Measurements from ENCODE around the gene DENND1A. TPM values are rescaled to one million over a fixed set of nuclear protein-coding genes. Genes with fewer than 3 reads are reported as not detected.

Gene DENND1A
- total and polyA plus RNA-seq, 2 of the 13 experiments (the other 11 are each of a cell fraction or from before 2014, with no cell fraction given) = 14.8 to 30.1 TPM

DNA sequence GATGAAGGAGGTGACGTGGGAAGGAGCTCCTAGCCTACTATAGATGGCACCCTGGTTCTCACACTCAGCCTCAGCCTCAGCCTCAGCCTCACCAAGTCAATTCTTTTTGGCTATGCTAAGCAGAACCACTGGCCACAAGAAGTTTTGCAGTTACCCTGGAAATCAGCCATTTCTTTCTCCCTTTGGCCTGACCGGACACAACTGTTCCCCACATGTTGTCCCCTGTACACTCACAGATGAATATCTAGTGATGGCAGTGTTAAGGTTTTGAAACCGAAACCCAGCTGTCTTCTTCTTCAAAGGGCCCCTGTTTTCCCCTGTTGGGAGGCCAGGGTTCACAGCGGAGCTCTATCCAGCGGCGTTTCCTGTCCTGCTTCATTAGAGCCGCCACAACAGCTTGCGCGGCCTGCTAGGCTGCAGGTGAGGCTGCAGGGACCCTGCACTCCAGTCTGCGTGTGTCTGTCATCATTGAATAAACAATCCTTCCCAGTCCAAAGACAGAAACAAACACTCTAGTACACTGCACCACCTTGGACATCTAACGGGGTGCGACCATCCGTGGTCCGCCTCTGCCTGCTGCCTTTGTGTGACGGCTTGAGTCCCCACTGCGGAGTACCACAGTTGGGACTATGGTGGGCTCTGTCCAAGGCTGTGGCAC, 250.5 kb downstream of the DENND1A start (continued):
- TF ChIP-seq, protein P1, sequence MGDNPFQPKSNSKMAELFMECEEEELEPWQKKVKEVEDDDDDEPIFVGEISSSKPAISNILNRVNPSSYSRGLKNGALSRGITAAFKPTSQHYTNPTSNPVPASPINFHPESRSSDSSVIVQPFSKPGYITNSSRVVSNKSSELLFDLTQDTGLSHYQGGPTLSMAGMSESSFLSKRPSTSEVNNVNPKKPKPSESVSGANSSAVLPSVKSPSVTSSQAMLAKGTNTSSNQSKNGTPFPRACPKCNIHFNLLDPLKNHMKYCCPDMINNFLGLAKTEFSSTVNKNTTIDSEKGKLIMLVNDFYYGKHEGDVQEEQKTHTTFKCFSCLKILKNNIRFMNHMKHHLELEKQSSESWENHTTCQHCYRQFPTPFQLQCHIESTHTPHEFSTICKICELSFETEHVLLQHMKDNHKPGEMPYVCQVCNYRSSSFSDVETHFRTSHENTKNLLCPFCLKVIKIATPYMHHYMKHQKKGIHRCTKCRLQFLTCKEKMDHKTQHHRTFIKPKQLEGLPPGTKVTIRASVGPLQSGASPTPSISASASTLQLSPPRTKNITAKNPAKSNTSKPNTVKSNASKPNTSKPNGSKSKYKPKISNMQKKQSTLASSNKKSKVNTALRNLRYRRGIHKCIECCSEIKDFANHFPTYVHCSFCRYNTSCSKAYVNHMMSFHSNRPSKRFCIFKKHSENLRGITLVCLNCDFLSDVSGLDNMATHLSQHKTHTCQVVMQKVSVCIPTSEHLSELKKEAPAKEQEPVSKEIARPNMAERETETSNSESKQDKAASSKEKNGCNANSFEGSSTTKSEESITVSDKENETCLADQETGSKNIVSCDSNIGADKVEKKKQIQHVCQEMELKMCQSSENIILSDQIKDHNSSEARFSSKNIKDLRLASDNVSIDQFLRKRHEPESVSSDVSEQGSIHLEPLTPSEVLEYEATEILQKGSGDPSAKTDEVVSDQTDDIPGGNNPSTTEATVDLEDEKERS (CRISPR knock-in tag; IDR thresholded peaks at IDR 0.05) = no peak
- TF ChIP-seq ONECUT2 (CRISPR knock-in tag; IDR thresholded peaks at IDR 0.05) (no peak), ZNF619 (CRISPR knock-in tag; IDR thresholded peaks at IDR 0.05) (no peak), PAWR (CRISPR knock-in tag; IDR thresholded peaks at IDR 0.05; ENCODE audit: borderline replicate concordance) (no peak), ZBTB7A (CRISPR knock-in tag; IDR thresholded peaks at IDR 0.05) (no peak), HDAC2 (CRISPR knock-in tag; IDR thresholded peaks at IDR 0.05) (peak; percentile 82), HMGXB3 (CRISPR knock-in tag; IDR thresholded peaks at IDR 0.05; ENCODE audit: borderline replicate concordance) (no peak), ZNF367 (CRISPR knock-in tag; IDR thresholded peaks at IDR 0.05; ENCODE audit: borderline replicate concordance) (no peak), MTF2 (CRISPR knock-in tag; IDR thresholded peaks at IDR 0.05; ENCODE audit: borderline replicate concordance) (no peak), RAD51 (IDR thresholded peaks at IDR 0.05; ENCODE audit: borderline replicate concordance) (no peak), ZNF569 (CRISPR knock-in tag; IDR thresholded peaks at IDR 0.05; ENCODE audit: borderline replicate concordance) (no peak), ATRX (CRISPR knock-in tag; IDR thresholded peaks at IDR 0.05; ENCODE audit: borderline replicate concordance) (no peak), GPN1 (CRISPR knock-in tag; IDR thresholded peaks at IDR 0.05; ENCODE audit: borderline replicate concordance) (no peak), ADNP (CRISPR knock-in tag; IDR thresholded peaks at IDR 0.05) (no peak), ZNF281 (CRISPR knock-in tag; IDR thresholded peaks at IDR 0.05; ENCODE audit: borderline replicate concordance) (no peak)
- TF ChIP-seq, protein P2, sequence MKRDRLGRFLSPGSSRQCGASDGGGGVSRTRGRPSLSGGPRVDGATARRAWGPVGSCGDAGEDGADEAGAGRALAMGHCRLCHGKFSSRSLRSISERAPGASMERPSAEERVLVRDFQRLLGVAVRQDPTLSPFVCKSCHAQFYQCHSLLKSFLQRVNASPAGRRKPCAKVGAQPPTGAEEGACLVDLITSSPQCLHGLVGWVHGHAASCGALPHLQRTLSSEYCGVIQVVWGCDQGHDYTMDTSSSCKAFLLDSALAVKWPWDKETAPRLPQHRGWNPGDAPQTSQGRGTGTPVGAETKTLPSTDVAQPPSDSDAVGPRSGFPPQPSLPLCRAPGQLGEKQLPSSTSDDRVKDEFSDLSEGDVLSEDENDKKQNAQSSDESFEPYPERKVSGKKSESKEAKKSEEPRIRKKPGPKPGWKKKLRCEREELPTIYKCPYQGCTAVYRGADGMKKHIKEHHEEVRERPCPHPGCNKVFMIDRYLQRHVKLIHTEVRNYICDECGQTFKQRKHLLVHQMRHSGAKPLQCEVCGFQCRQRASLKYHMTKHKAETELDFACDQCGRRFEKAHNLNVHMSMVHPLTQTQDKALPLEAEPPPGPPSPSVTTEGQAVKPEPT (CRISPR knock-in tag; IDR thresholded peaks at IDR 0.05; ENCODE audit: low read depth) = 0 out of 2 replicates have a peak, but pooled peaks have one; percentile 64
